K562 (cell line): ENCODE data around the gene ZNRD2. TPM values are rescaled to one million over a fixed set of nuclear protein-coding genes. Genes with fewer than 3 reads are reported as not detected.

Experiments
- ATAC-seq: fragments of 200-7000 bp; cut with Tn5 transposase; 3 replicates; pipeline ENCODE4 v1.9.1; 2020; ENCODE audit warnings: moderate library complexity
- BruUV-seq: library from RNA; stranded (reverse); fragments of 400-500 nt; replicated peaks from 2 replicates; lab custom pipeline; 2021; lab: Mats Ljungman, UMichigan
- CTCF ChIA-PET: fragments of 300-600 bp; formaldehyde crosslinking; extraction: SDS; loops from one replicate; lab custom pipeline; 2021; ENCODE audit warnings: low intra/inter-chr PET ratio; lab: Yijun Ruan, JAX
- POLR2A ChIA-PET: fragments of 300-600, 350-650 bp; sonication (Branson Sonifier 250); formaldehyde crosslinking; extraction: SDS; loops from one replicate; lab custom pipeline; 2021; ENCODE audit warnings: antibody characterized with exemption, inconsistent platforms; lab: Yijun Ruan, JAX
- DNase-seq, 4 experiments: peaks; one replicate each; pipeline versions ENCODE4 v3.0.0 to v3.0.0-alpha.2; 2011 to 2018; ENCODE audit warnings: low spot score in 3 of 4, mixed read lengths in 3 of 4; ENCODE audit errors: extremely low read depth in 1 of 4
- FAIRE-seq: peaks from 2 replicates; lab custom pipeline; 2011; peaks lifted over from hg19 to GRCh38; lab: Jason Lieb, UNC
- H2AFZ ChIP-seq: 2 replicates; pipeline ENCODE4 v1.6.0; 2011; ENCODE audit warnings: low read depth, low read length, control low read depth, inconsistent platforms
- H3K27ac ChIP-seq: fragments of 200-600 bp; 3 replicates; pipeline ENCODE4 v1.8.0; 2011; ENCODE audit warnings: low read depth, mild to moderate bottlenecking, control low read depth, inconsistent platforms, low read length, moderate library complexity, mixed read lengths; ENCODE audit errors: extremely low read depth
- H3K27me3 ChIP-seq, 2 experiments: fragments of 300-600 bp in 1 of 2; 2 replicates in 1 of 2; 3 replicates in 1 of 2; pipeline versions ENCODE4 v1.6.0 to v1.8.0; 2011; ENCODE audit warnings: inconsistent platforms in 2 of 2, low read length in 2 of 2, mild to moderate bottlenecking in 1 of 2, mixed read lengths in 1 of 2, moderate library complexity in 1 of 2; ENCODE audit not compliant: control insufficient read depth in 2 of 2, insufficient read depth in 2 of 2
- H3K36me3 ChIP-seq: fragments of 300-600 bp; 3 replicates; pipeline ENCODE4 v1.8.0; 2011; ENCODE audit warnings: mild to moderate bottlenecking, low read length, inconsistent platforms; ENCODE audit not compliant: control insufficient read depth, insufficient read depth
- H3K4me1 ChIP-seq, 2 experiments: fragments of 200-600 bp in 1 of 2; replicated peaks in 1 of 2; 2 replicates in 1 of 2; 3 replicates in 1 of 2; pipeline versions ENCODE4 v1.5.1 to v1.8.0; 2011; ENCODE audit warnings: inconsistent platforms in 2 of 2, low read length in 2 of 2, mild to moderate bottlenecking in 1 of 2, mixed read lengths in 1 of 2, moderate library complexity in 1 of 2; ENCODE audit not compliant: control insufficient read depth in 2 of 2, insufficient read depth in 2 of 2
- H3K4me2 ChIP-seq: 2 replicates; pipeline ENCODE4 v1.6.1; 2011; ENCODE audit warnings: low read length, control low read depth, inconsistent platforms, mixed read lengths; ENCODE audit not compliant: insufficient read depth
- H3K4me3 ChIP-seq: fragments of 200-600 bp; sonication (generic), shearing (Covaris generic); 2 replicates; pipeline ENCODE4 v1.5.1; 2016; ENCODE audit warnings: control low read depth, inconsistent platforms
- H3K79me2 ChIP-seq: fragments of 200-600 bp; 3 replicates; pipeline ENCODE4 v1.8.0; 2011; ENCODE audit warnings: low read length, inconsistent platforms; ENCODE audit not compliant: control insufficient read depth, insufficient read depth
- H3K9ac ChIP-seq, 2 experiments: 2 replicates each; pipeline versions ENCODE4 v1.6.0 to v1.6.1; 2011; ENCODE audit warnings: low read depth in 2 of 2, low read length in 2 of 2, control low read depth in 1 of 2, inconsistent platforms in 1 of 2, mild to moderate bottlenecking in 1 of 2, mixed read lengths in 1 of 2; ENCODE audit not compliant: insufficient read depth in 1 of 2
- H3K9me1 ChIP-seq: one replicate; pipeline ENCODE4 v1.6.0; 2011; ENCODE audit warnings: inconsistent platforms, mild to moderate bottlenecking, low read length, moderate library complexity; ENCODE audit not compliant: control insufficient read depth, insufficient read depth
- H3K9me3 ChIP-seq: replicated peaks from 2 replicates; pipeline ENCODE4 v1.5.1; 2011; ENCODE audit warnings: low read depth, low read length, inconsistent platforms; ENCODE audit not compliant: control insufficient read depth, insufficient read depth
- H4K20me1 ChIP-seq: replicated peaks from 2 replicates; pipeline ENCODE4 v1.6.1; 2011; ENCODE audit warnings: low read length, inconsistent platforms, mixed read lengths; ENCODE audit not compliant: control insufficient read depth, insufficient read depth
- HDAC6 ChIP-seq: IDR thresholded peaks from 2 replicates; pipeline ENCODE4 v1.6.1; 2012; ENCODE audit warnings: low read depth, mild to moderate bottlenecking, control low read depth, inconsistent platforms, low read length, moderate library complexity
- HMG20A ChIP-seq: fragments of 450-650 bp; formaldehyde crosslinking; conservative IDR thresholded peaks from 2 replicates; pipeline ENCODE4 v1.4.0; 2020; ENCODE audit warnings: mild to moderate bottlenecking, mixed read lengths
- POLR2G ChIP-seq: fragments of 200-400 bp; formaldehyde crosslinking; IDR thresholded peaks from 2 replicates; pipeline ENCODE4 v1.6.1; 2017; ENCODE audit warnings: low read depth, mild to moderate bottlenecking, antibody characterized with exemption, low read length, moderate library complexity
- RBFOX2 ChIP-seq: fragments of 200-400 bp; formaldehyde crosslinking; IDR thresholded peaks from 2 replicates; pipeline ENCODE4 v1.6.1; 2017; ENCODE audit warnings: low read depth, mild to moderate bottlenecking, low read length, moderate library complexity
- WGBS: fragments of 100-300 bp; shearing (Covaris generic); methylation state at CpG from one replicate; pipeline ENCODE4 v1.1.6; 2016; ENCODE audit warnings: low coverage, mixed read lengths; ENCODE audit not compliant: insufficient coverage; ENCODE audit errors: missing lambda C conversion rate; 5-methylcytosine and 5-hydroxymethylcytosine counted together
- in situ Hi-C: fragments of 300-500 bp; cut with MboI; formaldehyde crosslinking; loops from 4 replicates; pipeline ENCODE4 v1.15.0; 2018; ENCODE audit warnings: inconsistent platforms, mixed read lengths
- intact Hi-C: fragments of 100-400 bp; cut with micrococcal nuclease; formaldehyde crosslinking; loops from 2 replicates; pipeline ENCODE4 v1.14.2; 2022
- polyA plus RNA-seq, 8 experiments: library from polyadenylated mRNA; depleted of rRNA in 4 of 8; stranded (reverse) in 5 of 8; unstranded in 3 of 8; fragments of >200 nt; fragmentation: Nextera tagmentation in 2 of 8; fragmentation: Illumina TruSeq in 1 of 8; extraction: Ambion mirVana in 2 of 8; extraction: Trizol in 1 of 8; gene quantifications; 2 replicates each; pipeline versions ENCODE4 v1.2.1 to v1.2.3, GENCODE V29; 2011 to 2014; ENCODE audit warnings: inconsistent platforms in 1 of 8, missing spikeins in 1 of 8
- total RNA-seq, 7 experiments: library from RNA; depleted of rRNA in 6 of 7; stranded (reverse); fragments of >200 nt in 6 of 7; fragmentation: Illumina TruSeq in 2 of 7; extraction: Trizol in 2 of 7; gene quantifications; 2 replicates each; pipeline versions ENCODE4 v1.2.1 to v1.2.3, GENCODE V29; 2011 to 2021; ENCODE audit warnings: low replicate concordance in 1 of 7

The ZNRD2 gene
- total and polyA plus RNA-seq, 9 of the 15 experiments (the other 6 are each of a cell fraction or from before 2014, with no cell fraction given), result 13.4 to 129 (median 60.4) TPM

DNA sequence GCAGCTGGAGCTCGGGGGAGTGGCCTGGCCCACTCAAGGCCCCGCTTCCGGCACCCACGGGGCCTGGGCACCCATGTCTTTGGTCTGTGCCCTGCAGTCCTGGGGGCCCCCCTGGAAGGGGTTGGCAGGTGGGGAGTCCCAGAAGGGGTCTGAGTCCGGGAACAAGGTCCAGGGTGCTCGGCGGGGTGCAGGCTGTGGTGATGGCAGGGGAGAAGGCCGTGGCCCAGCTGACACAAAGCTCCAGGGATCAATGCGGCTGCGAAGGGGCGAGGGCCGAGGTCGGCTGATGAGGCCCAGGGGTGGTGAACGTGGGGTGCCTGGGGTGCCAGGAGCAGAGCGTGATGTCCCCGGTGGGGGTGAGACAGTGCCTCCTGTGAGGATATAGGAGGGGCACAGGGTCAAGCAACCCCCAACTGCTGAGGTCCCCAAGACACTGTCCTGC lies 28.0 kb downstream of the ZNRD2 start:
- no peaks in the 10 kb centered on the region for H4K20me1 ChIP-seq
- peaks cover 27% of the 10 kb centered on the region; the same call in 1 of the 3 replicates for H3K36me3 ChIP-seq
- no peak for FAIRE-seq
- 92% methylated on average over 10 of the region's 16 CpGs for WGBS
- no peak for ATAC-seq
- H3K4me1 ChIP-seq, result peaks cover 6 to 33% of the 10 kb centered on the region in 2 experiments; a peak in 4 of 5 replicates
- H3K27ac ChIP-seq, result no peak overlapping the region
- TF ChIP-seq RBFOX2, result peak; percentile 34; the same call in 1 of the 2 replicates
- no peak for TF ChIP-seq HDAC6
- TF ChIP-seq POLR2G, result peak; percentile 56
- TF ChIP-seq HMG20A (CRISPR knock-in tag), result no peak
- no peaks in the 10 kb centered on the region for H3K9me1 ChIP-seq
- no peak overlapping the region for H3K4me2 ChIP-seq
- in situ Hi-C loops (no loop called here), intact Hi-C loops (no loop called here)
- H3K79me2 ChIP-seq, result no peaks in the 10 kb centered on the region
- H3K9ac ChIP-seq, result no peak overlapping the region; a peak in 1 of 4 replicates
- BruUV-seq, result no TSS peak
- POLR2A ChIA-PET, result interaction anchor here (0.7 to 1.0 kb wide), 2 partner anchors 23 to 55 kb away, joined by 3 read pairs; partner anchors contain the start of gene EHBP1L1
- no peak overlapping the region for H3K4me3 ChIP-seq
- H3K27me3 ChIP-seq, result no peaks in the 10 kb centered on the region
- DNase-seq, result no peak
- CTCF ChIA-PET, result no interaction called here
- H2AFZ ChIP-seq, result no peak overlapping the region
- H3K9me3 ChIP-seq, result no peaks in the 10 kb centered on the region
